SK-N-SH treated with all-trans-retinoic acid at 6 μM for 48 hours (cell line): ENCODE results near the gene DPYD.

ENCODE experiments used
- ARNTL ChIP-seq: fragments of 450-650 bp; formaldehyde crosslinking; IDR thresholded peaks from 2 replicates; pipeline ENCODE4 v1.5.0; 2020; ENCODE audit warnings: low read depth, mild to moderate bottlenecking, moderate library complexity, borderline replicate concordance
- ISL1 ChIP-seq: fragments of 250-450 bp; sonication (Bioruptor Pico); IDR thresholded peaks from 2 replicates; pipeline ENCODE4 v2.1.2; 2022; ENCODE audit warnings: mild to moderate bottlenecking, moderate library complexity
- RARB ChIP-seq: fragments of 250-450 bp; sonication (Bioruptor Pico); IDR thresholded peaks from 2 replicates; pipeline ENCODE4 v1.8.0; 2021; ENCODE audit warnings: mild to moderate bottlenecking, moderate library complexity
- ZC3H10 ChIP-seq: fragments of 250-450 bp; sonication (Bioruptor Pico); IDR thresholded peaks from 2 replicates; pipeline ENCODE4 v1.5.1; 2021; ENCODE audit warnings: mild to moderate bottlenecking, moderate library complexity
- ZFP3 ChIP-seq: fragments of 250-450 bp; sonication (Bioruptor Pico); IDR thresholded peaks from 2 replicates; pipeline ENCODE4 v1.5.0; 2020; ENCODE audit warnings: mild to moderate bottlenecking, moderate library complexity
- ZFP30 ChIP-seq: fragments of 450-650 bp; formaldehyde crosslinking; IDR thresholded peaks from 2 replicates; pipeline ENCODE4 v1.5.0; 2022; ENCODE audit warnings: mild to moderate bottlenecking, moderate library complexity
- ZNF565 ChIP-seq: fragments of 450-650 bp; formaldehyde crosslinking; conservative IDR thresholded peaks from 2 replicates; pipeline ENCODE4 v1.5.0; 2020; ENCODE audit warnings: low read depth, mild to moderate bottlenecking, moderate library complexity
- ZNF8 ChIP-seq: fragments of 450-650 bp; formaldehyde crosslinking; IDR thresholded peaks from 2 replicates; pipeline ENCODE4 v1.5.0; 2020; ENCODE audit warnings: mild to moderate bottlenecking, moderate library complexity
- TF ChIP-seq, protein P1 (sequence below): fragments of 250-450 bp; sonication (Bioruptor Pico); IDR thresholded peaks from 2 replicates; pipeline ENCODE4 v1.5.1; 2020; ENCODE audit warnings: low read depth, mild to moderate bottlenecking, moderate library complexity
- TF ChIP-seq, protein P2 (sequence below): fragments of 250-450 bp; sonication (Bioruptor Pico); IDR thresholded peaks from 2 replicates; pipeline ENCODE4 v1.8.0; 2021; ENCODE audit warnings: low read depth, mild to moderate bottlenecking, moderate library complexity, borderline replicate concordance
- TF ChIP-seq, protein P3 (sequence below): fragments of 250-450 bp; sonication (Bioruptor Pico); IDR thresholded peaks from 2 replicates; pipeline ENCODE4 v1.8.0; 2020; ENCODE audit warnings: mild to moderate bottlenecking, moderate library complexity, borderline replicate concordance
- TF ChIP-seq, protein P4 (sequence below): fragments of 250-450 bp; sonication (Bioruptor Pico); IDR thresholded peaks from 2 replicates; pipeline ENCODE4 v1.5.1; 2021; ENCODE audit warnings: mild to moderate bottlenecking, moderate library complexity

DNA sequence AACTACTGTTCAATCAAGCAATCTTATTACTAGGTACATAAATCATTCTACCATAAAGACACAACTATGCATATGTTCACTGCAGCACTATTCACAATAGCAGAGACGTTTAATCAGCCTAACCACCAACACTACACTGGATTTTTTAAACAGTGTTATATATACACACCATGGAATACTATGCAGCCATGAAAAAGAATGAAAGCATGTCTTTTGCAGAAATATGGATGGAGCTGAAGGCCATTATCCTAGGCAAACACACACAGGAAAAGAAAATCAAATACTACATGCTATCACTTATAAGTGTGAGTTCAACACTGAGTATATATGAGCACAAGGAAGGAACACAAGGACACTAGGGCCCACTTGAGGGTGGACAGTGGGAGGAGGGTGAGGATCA lies 159.2 kb downstream of the DPYD start:
- TF ChIP-seq RARB (CRISPR knock-in tag) (no peak), ZFP3 (CRISPR knock-in tag) (no peak), ZNF565 (CRISPR knock-in tag) (no peak), ZNF8 (CRISPR knock-in tag) (no peak), ZFP30 (CRISPR knock-in tag) (no peak), ZC3H10 (no peak), ISL1 (no peak), ARNTL (CRISPR knock-in tag) (no peak)
- TF ChIP-seq, protein P1, sequence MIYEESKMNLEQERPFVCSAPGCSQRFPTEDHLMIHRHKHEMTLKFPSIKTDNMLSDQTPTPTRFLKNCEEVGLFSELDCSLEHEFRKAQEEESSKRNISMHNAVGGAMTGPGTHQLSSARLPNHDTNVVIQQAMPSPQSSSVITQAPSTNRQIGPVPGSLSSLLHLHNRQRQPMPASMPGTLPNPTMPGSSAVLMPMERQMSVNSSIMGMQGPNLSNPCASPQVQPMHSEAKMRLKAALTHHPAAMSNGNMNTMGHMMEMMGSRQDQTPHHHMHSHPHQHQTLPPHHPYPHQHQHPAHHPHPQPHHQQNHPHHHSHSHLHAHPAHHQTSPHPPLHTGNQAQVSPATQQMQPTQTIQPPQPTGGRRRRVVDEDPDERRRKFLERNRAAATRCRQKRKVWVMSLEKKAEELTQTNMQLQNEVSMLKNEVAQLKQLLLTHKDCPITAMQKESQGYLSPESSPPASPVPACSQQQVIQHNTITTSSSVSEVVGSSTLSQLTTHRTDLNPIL (CRISPR knock-in tag): no peak
- TF ChIP-seq, protein P2, sequence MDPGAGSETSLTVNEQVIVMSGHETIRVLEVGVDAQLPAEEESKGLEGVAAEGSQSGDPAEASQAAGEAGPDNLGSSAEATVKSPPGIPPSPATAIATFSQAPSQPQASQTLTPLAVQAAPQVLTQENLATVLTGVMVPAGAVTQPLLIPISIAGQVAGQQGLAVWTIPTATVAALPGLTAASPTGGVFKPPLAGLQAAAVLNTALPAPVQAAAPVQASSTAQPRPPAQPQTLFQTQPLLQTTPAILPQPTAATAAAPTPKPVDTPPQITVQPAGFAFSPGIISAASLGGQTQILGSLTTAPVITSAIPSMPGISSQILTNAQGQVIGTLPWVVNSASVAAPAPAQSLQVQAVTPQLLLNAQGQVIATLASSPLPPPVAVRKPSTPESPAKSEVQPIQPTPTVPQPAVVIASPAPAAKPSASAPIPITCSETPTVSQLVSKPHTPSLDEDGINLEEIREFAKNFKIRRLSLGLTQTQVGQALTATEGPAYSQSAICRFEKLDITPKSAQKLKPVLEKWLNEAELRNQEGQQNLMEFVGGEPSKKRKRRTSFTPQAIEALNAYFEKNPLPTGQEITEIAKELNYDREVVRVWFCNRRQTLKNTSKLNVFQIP (CRISPR knock-in tag): no peak
- TF ChIP-seq, protein P3, sequence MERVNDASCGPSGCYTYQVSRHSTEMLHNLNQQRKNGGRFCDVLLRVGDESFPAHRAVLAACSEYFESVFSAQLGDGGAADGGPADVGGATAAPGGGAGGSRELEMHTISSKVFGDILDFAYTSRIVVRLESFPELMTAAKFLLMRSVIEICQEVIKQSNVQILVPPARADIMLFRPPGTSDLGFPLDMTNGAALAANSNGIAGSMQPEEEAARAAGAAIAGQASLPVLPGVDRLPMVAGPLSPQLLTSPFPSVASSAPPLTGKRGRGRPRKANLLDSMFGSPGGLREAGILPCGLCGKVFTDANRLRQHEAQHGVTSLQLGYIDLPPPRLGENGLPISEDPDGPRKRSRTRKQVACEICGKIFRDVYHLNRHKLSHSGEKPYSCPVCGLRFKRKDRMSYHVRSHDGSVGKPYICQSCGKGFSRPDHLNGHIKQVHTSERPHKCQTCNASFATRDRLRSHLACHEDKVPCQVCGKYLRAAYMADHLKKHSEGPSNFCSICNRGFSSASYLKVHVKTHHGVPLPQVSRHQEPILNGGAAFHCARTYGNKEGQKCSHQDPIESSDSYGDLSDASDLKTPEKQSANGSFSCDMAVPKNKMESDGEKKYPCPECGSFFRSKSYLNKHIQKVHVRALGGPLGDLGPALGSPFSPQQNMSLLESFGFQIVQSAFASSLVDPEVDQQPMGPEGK (CRISPR knock-in tag): no peak
- TF ChIP-seq, protein P4, sequence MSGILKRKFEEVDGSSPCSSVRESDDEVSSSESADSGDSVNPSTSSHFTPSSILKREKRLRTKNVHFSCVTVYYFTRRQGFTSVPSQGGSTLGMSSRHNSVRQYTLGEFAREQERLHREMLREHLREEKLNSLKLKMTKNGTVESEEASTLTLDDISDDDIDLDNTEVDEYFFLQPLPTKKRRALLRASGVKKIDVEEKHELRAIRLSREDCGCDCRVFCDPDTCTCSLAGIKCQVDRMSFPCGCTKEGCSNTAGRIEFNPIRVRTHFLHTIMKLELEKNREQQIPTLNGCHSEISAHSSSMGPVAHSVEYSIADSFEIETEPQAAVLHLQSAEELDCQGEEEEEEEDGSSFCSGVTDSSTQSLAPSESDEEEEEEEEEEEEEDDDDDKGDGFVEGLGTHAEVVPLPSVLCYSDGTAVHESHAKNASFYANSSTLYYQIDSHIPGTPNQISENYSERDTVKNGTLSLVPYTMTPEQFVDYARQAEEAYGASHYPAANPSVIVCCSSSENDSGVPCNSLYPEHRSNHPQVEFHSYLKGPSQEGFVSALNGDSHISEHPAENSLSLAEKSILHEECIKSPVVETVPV (CRISPR knock-in tag): no peak
